Stimulated activated CD4-positive, alpha-beta T cell treated with anti-CD3 and anti-CD28 coated beads, TNF-alpha, amount 100 ng/mL, for 24 hours (primary cell): ENCODE measurements around the gene COIL.
A peak's percentile ranks its signal among the peaks of the same experiment; 100 is the strongest.
"Not testable (repeated sequence)": the region's sequence is repeated elsewhere in the genome, so short reads cannot be mapped to it uniquely, and the experiment has no call there.

Source experiments
- DNase-seq, 3 experiments: peaks; one replicate each; pipeline ENCODE4 v3.0.0-alpha.2; 2020; ENCODE audit warnings: low read depth in 3 of 3

The COIL gene

DNA sequence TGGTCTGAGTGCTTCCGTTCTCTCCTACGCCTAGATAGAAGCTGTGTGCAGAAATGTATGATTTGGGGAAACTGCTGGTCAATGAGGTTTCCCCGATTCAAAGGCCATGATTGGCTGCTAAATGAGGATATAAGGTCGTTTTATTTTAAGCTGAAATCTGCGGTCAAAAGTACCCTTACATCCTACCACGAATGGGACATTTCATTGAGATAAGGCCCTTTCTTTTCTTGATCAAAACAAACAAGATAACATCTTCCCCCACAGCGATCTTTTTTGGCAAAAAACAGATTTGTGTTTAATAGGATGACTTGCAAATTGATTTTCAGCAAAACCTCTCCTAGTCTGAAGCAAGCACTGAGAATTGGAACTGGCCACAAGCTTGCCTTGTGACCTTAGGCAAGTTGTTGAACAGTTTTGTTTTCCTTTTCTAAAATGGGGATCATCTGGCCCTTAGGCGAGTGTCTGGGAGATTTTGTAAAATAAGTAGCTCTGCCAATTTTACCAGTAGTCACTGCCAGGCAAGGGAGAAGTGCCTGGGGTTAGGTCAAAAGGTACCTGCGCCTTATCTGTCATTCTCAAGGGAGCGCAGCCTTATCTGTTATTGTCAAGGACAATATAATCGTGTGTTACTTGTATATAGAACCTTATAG, 17.7 kb upstream of the COIL start:
- DNase-seq: no peak

DNA sequence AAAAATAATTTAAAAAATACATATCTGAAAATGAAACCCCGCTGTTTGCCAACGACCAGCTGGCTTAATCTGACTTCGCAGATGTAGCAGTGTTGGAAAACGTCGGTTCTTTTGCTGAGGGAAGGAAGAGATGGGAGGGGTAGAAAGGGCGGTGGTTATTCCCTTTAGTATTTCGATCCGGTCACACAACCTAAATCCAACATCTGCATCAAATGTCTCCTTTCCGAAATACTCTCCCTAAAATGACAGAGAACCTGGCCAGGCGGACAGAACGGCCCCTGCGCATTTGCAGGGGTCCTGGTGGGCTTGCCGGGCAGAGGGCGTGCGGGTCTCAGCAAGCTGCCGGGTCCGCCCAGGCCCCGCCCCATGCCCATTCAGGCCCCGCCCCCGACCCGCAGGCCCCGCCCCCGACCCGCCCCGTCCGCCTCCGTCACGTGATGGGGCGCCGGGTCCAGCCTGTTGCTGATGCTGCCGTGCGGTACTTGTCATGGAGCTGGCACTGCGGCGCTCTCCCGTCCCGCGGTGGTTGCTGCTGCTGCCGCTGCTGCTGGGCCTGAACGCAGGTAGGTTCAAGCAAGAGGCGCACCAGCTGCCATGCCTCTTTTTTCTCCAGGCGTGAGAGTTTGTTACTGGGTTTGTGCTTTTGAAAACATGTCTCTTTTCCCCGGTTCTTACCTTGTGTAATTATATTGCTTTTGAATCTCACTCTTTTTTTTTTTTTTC, 17.0 kb upstream of the COIL start, which contains the start of gene SCPEP1:
TSS of gene SCPEP1 (plus strand) at position 459 of the 723 bp plus-strand sequence. CDS start at position 488, 29 bp downstream.
- peak; percentile 63 to 74 (median 64) for DNase-seq

DNA sequence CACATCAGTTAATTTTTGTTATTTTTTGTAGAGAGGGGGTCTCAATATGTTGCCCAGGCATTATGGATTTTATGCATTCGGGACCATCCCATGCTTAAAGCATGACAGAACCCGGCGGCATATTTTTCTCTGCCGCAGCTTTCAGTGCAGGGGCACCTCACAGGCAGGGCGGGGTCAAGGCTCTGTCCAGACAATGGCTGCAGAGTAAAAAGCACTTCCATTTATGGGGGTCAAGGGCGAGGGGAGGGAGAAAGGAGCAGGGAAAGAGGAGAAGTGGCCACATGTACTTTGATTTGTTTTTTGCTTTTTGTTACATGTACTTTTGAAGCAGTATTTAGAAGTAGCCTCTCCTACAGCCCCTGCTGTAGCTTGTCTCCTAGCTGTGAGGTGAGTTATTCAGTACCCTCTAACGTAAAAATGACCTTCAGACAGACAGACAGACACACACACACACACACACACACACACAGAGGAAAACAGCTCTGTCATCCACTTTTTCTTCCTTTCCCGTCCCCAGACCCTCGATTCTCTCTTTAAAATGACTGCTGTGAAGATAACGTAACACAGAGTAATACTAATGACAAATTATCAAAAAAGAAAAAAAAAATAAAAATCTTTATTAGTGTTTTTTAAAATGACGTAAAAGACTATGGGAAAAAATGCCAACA, 16.2 kb upstream of the COIL start:
- DNase-seq: no peak

DNA sequence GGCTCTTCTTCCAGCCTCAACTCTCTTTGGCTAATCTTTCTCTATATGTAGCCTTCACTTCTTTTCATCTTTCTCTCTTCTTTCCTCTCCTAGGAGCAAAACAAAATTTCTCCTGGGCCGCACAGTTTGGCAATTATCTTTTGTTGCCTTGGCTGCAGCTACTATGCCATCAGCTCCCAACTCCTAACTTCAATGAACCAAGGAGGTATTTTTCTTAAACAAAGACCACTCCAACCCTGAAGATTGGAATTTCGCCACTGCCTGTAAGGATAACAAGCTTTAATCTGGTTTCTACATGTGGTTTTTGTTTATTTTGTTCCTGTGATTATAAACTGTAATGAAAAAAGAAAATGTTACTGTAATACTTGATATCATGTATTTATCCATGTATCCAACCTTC, 14.8 kb upstream of the COIL start:
- no peak for DNase-seq

DNA sequence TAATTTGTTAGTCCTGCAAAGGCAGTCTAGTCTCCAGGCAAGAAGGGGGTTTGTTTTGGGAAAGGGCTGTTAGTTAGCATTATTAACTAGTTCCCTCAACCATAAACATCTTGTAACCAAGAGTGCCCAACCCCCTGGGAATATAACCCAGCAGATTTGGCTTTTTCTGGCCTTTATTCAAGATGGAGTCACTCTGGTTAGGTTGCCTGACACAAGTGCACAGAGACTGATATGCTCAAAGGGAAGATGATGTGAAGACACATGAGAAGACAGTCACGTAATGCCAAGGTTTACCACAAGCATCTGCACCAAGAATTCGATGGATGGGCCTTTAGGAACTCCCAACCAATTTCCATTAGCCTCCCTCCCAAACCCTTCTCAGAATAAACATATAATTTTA, 13.2 kb upstream of the COIL start:
- no peak for DNase-seq

DNA sequence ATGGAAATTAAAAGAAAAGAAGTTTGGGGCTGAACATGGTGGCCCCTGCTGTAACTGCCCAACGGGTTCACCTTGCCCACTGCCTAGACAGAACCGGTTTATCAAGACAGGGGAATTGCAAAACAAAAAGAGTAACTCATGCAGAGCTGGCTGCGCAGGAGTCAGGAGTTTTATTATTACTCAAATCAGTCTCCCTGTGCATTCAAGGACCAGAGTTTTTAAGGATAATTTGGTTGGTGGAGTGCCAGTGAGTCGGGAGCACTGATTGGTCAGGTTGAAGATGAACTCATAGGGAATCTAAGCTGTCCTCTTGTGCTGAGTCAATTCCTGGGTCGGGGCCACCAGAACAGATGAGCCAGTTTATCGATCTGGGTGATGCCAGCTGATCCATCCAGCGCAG, 12.7 kb upstream of the COIL start:
- DNase-seq: no peak

DNA sequence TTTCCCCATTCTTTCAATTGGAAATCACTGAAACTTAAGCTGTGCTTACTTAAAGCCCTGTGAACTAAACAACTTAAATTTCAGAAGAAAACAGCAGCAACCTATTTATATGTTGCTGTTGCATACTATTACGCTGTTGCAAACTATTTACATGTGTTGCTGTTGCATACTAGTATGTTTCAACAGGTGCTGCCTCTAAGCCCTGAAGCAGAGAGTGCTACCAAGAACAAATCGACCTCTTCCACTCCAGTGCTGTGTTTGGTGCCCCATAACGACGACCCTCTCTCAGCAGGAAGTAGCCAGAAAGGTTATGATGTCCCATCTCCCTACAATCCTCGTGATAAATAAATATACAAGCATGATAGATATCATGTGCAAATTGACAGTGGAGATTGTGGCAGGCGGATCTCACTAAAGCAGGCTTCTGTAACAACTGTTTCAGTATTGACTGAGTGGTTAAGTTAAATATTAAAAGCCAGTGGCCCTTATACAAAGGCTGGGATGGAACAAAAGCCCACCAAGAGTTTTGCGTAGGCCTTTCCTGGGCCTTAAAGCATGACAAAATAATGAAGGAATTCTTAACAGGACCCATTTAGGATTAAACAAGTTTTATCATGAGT, 11.4 kb upstream of the COIL start:
- no peak for DNase-seq

DNA sequence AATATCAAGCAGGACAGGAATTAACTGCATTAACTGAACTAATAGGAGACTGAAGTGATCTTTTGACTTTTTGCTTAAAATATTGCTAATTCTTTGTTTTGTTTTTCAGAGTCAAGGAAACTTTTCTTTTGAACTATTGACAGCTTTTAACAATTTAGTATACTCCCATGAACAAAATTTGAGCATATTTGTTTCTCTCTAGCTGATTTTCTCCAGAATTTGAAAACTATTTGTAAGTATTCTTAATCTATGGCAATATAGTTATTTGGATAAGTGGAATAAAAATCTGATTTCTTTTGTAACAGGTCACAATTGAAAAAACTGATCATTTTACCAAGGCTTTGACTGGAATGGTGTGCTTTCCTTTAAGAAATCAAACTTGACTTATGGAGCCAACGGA, 10.1 kb upstream of the COIL start:
- DNase-seq: no peak

DNA sequence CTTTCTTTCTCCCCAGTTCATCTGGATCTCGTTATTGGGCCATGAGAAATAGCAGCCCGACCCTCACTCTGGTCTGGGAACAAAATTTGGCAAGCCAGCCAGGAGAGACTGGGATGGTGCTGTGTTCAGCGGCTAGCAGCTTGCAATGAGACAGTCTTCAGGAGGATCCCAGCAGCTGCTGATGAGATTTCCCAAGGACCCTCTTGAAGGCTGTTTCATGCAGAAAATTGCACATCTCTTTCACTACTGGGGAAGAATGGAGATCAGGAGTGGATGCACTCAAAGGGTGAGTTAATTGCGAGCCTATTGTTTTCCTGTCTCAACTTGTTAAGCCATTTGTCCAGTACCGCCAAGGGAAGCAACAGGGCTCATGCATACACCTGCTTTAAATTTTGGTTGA, 5.5 kb upstream of the COIL start:
- no peak for DNase-seq

DNA sequence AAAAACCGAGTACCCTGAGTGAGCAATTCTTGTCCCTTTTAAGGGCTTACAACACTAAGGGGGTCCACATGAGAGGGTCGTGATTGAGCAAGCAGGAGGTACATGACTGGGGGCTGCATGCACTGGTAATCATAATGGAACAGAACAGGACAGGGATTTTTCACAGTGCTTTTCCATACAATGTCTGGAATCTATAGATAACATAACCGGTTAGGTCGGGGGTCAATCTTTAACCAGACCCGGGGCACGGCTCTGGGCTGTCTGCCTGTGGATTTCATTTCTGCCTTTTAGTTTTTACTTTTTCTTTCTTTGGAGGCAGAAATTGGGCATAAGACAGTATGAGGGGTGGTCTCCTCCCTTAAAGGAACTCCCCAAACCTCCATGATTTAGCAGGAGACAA, 4.8 kb upstream of the COIL start:
- DNase-seq: not testable (repeated sequence)

DNA sequence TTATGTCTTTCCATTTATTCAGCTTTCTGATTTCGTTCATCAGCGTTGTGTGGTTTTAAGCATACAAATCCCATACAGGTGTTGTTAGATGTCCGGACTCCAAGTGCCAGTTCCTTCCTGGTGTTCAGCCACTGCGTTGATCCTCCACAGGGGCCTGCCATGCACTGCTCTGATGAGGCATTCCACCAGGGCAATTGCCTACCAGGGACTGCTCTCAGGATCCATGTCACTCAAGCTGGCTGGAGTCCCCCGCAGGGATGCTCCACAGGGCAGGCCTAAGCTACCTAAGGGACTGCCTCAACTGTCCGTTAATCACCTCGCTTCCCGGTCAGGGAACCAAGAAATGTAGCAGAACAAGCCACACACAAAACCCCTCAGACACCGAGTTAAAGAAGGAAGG, 4.4 kb upstream of the COIL start:
- DNase-seq: not testable (repeated sequence)

DNA sequence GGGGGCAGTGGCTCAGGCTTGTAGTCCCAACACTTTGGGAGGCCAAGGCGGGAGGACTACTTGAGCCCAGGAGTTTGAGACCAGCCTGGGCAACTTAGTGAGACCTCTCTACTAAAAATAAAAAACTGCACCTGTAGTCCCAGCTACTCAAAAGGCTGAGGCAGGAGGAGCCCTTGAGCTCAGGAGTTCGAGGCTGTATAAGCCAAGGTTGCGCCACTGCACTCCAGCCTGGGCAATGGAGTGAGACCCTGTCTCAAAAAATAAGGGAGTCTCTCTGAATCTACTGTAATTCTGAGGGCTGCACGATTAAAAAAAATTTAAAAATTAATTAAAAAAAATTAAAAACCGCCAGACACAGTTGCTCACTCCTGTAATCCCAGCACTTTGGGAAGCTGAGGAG, 3.9 kb downstream of the COIL start:
- DNase-seq: no peak

DNA sequence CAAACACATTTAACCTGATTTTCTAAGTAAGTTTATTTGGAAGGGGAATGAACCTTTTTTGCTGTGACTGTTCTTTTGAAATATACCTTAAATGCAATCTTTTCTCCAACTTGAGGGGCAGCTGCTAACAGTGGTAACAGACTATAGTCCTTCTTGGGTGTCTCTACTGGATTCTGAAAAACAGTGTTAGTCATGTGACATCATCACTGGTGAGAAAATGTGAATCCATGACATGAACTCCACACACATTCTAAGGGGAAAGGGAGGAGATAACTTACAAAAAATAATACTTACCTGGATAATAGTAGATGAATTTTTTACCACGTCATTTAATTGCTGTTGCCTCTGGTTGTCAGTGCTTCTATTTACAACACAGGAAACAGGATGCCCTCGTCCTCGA, 11.3 kb downstream of the COIL start:
- DNase-seq: no peak

DNA sequence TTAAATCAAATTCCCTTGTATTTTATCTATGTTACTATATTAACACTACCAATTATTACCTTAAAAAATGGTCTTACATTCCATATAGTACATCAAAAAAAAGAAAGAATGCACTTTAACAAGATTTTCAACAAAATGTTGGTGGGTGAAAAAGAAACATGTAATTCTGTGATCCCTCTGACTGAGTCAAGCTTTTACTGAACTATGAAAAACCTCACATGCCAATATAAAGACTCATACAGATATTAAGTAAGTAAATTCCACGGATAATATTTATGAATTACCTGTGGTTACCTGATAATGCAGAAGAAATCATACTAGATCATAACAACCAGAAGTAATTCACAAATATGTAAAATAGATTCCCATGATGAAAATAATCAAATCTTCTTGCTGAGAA, 12.4 kb downstream of the COIL start:
- no peak for DNase-seq

DNA sequence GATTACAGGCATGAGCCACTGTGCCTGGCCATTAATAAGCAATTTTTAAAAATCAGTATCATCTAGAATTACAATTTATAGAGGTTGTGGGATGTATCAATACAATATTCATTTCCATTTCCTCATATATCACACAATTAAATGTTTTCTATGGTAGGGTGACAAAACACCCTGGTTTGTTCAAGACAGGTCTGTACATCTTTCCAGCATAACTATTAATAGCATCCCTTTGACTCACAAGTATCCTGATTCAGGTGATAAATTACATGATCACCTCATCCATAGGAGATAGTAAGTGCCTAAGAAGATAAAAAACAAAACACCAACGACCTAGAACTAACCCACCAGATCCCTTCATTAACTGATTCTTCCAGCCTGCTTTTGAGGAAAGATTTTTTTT, 13.1 kb downstream of the COIL start:
- no peak for DNase-seq

DNA sequence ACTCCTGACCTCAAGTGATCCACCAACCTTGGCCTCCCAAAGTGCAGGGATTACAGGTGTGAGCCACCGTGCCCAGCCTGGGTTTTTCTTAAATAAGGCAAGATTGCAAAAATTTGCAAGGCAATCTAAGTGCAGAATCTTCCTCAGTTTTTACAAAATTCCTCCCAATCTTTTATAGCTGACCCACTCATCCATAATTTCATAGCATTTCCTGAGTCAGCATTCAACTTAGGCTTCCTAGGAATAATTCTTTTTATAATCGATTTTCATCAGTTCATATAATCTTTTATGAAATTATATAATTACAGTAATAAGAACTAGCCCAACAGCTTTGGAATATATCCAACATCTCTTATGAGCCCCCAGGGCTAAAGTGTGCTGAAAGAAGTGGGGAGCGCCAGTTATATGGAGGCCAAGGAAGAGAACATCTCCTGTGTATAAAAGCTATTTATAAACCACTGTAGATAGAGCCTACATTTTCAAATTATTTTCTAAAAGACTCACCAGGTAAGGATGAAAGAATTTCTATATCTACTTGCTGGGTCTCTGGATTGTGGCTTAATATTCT, 14.8 kb downstream of the COIL start:
- no peak for DNase-seq

DNA sequence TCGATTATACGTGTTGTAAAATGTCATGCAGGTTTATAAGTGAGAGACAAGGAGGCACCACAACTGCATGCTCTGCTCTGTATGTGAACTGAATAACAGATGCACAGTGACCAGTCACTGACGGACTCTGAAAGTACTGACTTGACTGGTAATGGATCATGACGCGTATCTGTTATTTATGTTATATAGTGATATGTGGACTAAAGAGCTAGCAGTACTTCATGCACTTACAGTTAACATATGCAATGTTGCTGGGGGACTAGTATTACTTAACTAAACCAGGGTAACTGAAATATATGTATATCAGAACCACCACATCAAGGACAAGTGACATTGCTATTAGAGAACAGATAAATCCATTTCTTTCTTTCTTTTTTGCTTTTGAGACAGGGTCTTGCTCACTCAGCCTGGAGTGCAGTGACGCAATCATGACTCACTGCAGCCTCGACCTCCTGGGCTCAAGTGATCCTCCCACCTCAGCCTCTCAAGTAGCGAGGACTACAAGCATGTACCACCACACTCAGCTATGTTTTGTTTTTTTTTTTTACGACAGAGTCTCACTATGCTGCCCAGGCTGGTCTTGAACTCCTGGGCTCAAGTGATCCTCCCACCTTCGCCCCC, 17.2 kb downstream of the COIL start:
- DNase-seq: no peak

DNA sequence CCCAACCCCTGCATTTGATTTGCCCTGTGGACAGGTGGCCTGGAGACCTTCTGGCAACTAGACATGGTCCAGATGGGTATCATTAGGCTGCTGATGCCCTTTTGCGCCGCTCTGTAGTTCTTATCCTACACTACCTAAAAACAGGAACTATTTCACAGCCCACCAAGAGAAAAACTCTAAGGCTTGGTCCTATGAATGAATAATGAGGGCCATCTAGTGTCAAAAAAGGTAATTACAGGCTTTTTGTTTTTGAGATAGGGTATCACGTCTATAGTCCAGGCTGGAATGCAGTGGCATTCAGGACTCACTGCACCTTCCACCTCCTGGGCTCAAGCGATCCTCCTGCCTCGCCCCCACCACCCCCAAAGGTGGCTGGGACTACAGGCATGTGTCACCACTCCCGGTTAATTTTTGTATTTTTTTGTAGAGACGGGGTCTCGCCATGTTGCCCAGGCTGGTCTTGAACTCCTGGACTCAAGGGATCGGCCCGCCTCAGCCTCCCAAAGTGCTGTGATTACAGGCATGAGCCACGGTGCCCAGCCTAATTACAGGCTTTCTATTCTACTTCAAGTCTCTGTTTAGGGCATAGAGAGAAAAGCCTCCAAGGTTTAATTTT, 20.9 kb downstream of the COIL start:
- DNase-seq: no peak

DNA sequence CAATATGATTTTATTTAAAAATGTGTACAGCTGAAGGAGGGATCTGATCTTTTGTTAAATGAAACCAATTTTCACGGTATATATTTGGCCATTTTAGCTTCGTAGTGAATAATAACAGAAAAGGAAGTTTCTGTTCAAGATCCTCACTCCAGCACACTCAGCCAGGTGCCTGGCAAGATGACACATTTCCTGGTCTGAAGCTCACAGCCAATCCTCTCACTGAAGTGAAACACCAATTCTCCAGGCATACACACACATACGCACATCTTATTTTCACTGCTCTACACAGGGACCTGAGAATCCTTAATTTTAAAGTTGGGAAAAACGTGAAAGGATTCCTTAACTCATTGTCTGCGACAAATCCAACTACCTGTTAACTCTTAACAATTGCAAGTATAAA, 22.6 kb downstream of the COIL start:
- not testable (repeated sequence) for DNase-seq

DNA sequence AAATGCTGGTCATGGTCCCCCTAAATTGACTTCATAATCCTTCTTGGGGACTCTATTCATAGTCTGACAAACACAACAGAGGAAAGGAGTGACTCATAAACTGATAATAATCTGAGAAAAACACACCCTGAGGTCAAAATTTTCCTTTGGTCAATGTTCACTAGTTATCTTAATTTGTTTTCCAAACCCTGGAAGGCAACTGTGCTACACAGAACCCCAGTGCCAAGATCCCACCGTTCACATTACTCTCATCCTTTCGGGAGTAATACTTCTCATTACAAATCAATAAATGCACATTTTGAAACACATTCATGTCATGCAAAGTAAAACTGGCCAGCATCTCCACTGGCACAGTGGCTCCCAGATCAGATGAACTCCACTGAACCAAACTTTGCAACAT, 23.2 kb downstream of the COIL start:
- no peak for DNase-seq

DNA sequence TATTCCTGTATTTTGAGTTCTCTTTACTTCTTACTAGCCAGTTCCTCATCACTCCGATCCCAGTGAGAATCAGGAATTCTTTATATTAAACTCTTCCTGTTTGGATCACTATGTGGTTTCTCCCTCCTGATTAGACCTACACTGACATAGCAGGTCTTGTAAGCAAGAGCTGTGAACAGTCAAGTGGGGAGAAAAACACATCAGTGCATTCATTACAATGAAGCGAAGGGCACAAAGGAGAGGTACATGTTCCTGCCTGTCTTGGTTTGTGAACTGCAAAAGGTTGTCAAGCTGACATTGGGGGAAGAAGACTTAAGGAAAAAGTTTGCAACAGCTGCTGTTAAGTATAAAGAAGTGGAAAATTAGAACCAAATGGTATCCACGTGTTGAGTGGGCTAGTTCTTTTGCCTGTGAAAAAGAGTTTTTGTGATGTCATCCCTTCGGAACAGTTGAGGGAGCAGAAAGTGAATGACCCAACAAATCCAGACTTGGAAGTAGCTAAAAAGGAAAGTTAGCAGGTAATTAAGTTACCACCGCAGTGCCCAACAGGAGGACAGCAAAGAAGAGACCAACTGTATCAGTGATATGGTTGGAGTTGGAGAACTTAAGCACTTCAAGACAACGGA, 24.0 kb downstream of the COIL start:
- DNase-seq: no peak
